Stimulated activated CD4-positive, alpha-beta T cell treated with anti-CD3 and anti-CD28 coated beads, Interleukin-4, amount 100 ng/mL, for 24 hours (primary cell): Measurements from ENCODE around the gene OXTR.

ENCODE experiments used
- DNase-seq: peaks from one replicate; pipeline ENCODE4 v3.0.0-alpha.2; 2020

OXTR gene

GRCh38 chr3:8769088-8769822, at the start of gene OXTR:
Gene OXTR (minus strand): TSS chr3:8769613. CDS start chr3:8768187, 1,426 bp downstream.
- peak; percentile 47 for DNase-seq

- DNase-seq: no peak
Measured at GRCh38 chr3:8817486-8817885, 48.1 kb upstream of the OXTR start.

DNA sequence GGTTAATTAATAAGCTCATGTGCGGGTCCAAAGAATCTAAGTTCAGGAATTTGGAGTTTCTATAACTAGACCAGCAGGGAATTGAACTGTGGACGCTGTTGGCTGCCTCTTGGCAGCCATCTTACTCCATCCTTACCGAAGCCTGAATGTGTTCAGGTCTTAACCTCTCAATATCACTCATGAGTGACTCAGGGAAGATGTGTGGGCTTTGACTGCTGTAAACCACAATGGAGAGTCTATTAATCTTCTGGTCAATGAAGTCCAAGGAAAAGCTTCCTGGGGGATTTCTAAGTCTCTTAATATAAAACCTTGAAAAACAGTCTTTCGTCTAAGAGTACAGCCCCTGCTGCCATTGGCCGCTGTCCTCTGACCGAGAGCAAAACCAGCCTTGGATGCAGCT, 46.7 kb upstream of the OXTR start:
- DNase-seq: no peak

GRCh38 chr3:8813411-8813810, 44.0 kb upstream of the OXTR start:
- DNase-seq: no peak

DNA sequence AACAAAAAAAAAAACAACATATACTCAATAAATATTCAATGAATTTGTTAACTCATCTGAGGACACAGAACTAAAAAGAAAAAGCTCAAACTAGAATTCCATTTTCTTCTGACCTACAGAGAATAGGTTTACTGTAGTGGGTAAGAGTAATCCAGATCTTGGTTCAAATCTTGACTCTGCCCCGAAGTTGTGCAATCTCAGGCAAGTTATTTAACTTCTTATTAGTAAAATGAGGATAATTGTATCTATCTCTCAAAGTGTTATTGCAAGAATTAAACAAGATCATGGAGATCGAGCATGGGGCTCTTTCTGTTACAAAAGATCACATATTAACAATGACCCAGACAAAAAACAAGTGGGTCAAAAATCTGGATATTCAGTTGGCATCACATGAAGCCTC, 41.1 kb upstream of the OXTR start:
- DNase-seq: no peak

DNA sequence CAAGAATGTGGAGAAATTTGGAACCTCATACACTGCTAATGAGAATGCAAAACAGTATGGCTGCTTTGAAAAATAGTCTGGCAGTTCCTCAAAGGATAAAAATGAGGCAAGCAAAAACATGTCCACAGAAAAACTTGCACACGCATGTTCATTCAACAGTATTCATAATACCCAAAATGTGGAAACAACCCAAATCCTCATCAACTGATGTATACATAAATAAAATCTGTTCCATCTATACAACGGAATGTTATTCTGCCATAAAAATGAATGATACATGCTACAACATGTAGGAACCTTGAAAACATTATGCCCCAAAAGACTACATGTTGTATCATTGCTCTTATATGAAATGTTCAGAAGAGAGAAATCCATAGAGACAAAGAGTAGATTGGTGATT, 36.4 kb upstream of the OXTR start:
- no peak for DNase-seq

- no peak for DNase-seq
Measured at GRCh38 chr3:8802256-8802655, 32.8 kb upstream of the OXTR start.

DNA sequence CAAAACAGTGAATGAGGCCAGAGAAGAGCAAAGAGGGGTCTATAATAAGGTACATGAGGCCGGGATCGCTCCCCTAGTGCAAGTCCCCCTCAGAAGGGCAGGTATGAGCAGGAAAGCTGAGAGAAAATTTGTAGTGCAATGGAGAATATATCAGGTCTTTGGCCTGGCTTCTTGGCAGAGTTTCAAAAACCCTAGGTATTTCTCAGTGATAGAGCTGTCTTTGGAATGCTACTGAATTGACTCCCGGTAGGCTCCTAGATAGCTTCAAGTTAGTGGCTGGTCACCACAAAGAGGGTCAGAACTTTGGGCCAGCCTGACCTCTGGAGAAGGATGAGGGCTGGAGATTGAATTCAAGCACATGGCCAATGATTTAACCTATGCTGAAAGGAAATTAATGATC, 30.6 kb upstream of the OXTR start:
- no peak for DNase-seq

DNA sequence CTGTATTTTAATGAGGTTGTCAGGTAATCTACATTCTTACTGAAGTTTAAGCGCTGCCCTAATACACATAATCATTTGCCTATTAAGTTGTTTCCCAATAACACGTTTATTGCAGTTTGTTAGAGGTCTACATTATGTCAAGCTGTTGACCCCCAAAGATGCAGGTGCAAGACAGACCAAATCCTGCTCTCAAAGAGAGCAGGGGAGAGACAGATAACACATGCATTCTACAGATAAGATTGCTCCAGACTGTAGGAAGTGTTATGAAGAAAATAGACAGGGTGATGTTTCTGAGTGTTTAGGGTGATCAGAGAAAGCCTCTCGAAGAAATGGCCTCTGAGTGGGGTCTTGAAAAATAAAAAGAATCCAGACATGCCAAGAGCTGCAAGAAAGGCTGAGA, 24.8 kb upstream of the OXTR start:
- DNase-seq: no peak

GRCh38 chr3:8793242-8793641, 23.8 kb upstream of the OXTR start:
- no peak for DNase-seq

GRCh38 chr3:8790529-8790928, 21.1 kb upstream of the OXTR start:
- no peak for DNase-seq

GRCh38 chr3:8784676-8785435, 15.4 kb upstream of the OXTR start:
- no peak for DNase-seq

- no peak for DNase-seq
Measured at GRCh38 chr3:8780279-8780678, 10.9 kb upstream of the OXTR start.

DNA sequence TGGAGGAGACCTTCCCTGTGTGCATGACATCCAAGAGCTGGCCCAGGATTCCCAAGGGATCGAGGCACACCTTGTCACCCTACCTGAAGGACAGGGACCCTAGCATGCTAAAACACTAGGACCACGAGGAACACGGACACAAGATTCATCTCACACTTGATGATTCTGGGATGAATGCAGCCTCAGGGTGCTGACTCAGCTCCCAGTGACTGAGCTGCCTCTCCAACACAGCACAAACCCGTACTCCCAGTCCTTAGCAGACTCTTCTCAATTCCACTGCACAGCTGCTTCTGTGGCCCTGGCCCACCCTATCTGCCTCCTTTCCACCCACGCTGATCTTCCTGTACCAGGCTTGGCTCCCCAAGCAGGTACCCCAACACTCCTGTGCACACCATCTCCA, 9.1 kb upstream of the OXTR start:
- DNase-seq: no peak

DNA sequence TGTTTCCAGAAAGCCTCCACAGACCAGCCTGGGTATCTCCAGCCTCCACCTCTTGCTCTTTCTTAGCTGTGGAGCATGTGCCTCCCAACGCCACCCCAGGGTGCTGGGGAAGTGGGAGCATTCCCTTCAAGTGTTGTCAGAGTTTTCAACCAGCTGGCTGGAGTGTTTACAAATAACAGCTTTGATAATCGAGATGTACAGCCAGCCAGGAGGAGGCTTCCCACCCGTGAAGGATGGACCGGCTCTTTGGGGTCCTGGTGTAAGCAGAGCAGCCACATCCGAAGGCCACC, 8.5 kb upstream of the OXTR start:
- no peak for DNase-seq

GRCh38 chr3:8777201-8777977, 8.0 kb upstream of the OXTR start:
- DNase-seq: no peak

GRCh38 chr3:8776406-8776805, 7.0 kb upstream of the OXTR start:
- no peak for DNase-seq

DNA sequence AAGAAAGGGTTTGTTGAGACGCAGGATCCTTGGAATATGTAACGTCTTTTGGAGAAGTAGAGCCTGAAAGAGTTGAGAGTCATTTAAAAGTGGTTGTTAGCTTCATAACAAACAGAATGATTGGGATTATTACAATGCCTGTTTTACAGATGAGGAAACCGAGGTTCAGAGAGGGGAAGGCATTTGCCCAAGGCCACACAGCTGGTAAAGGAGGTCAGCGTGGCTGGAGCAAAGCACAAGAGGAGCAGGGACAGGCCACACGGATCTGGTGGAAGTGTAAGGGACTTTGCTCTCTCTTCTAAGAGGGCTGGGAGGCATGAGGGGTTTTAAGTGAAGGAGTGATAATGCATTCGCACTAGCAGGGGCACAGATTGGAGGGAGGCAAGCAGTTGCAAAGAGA, 6.2 kb upstream of the OXTR start:
- DNase-seq: no peak

- DNase-seq: no peak
Measured at GRCh38 chr3:8775181-8775580, 5.8 kb upstream of the OXTR start.

- DNase-seq: no peak
Measured at GRCh38 chr3:8773941-8774542, 4.6 kb upstream of the OXTR start.

- DNase-seq: no peak
Measured at GRCh38 chr3:8768364-8769087, 887 bp downstream of the OXTR start.

DNA sequence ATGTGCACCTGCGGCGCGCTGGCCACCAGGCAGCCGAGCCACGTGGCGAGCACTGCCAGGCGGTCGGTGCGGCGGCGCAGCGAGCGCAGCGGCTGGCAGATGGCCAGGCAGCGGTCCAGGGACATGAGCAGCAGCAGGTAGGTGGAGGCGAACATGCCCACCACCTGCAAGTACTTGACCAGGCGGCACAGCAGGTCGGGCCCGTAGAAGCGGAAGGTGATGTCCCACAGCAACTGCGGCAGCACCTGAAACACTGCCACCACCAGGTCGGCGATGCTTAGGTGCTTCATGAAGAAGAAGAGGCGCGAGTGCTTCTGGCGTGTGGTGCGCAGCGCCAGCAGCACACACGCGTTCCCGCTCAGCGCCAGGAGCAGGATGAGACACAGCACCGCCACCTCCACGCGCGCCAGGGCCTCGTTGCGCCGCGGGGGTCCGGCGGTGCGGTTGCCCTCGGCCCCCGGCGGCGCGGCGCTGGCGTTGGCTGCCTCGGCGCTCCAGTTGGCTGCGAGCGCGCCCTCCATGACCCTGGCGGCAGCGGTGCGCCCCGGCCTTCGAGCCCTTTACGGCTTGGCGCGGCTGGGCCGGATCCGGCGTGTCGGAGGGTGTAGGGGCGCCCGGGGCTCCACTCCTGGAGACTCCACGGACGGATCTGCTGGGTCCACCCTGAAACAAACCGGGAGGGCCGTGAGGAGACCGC, 1.6 kb downstream of the OXTR start:
- no peak for DNase-seq
